OCI-LY3 (cell line): ENCODE measurements around the gene SATB2.

Experiments
- H2AFZ ChIP-seq: fragments of 200-600, 300-600 bp; shearing (Covaris generic); 2 replicates; pipeline ENCODE4 v1.6.0; 2014; ENCODE audit warnings: antibody characterized with exemption, low read depth, low read length
- H3K27ac ChIP-seq: fragments of 200-600, 300-600 bp; sonication (generic); 2 replicates; pipeline ENCODE4 v1.5.1; 2014; ENCODE audit warnings: mild to moderate bottlenecking, low read length, moderate library complexity, mixed read lengths
- H3K27me3 ChIP-seq: fragments of 200-600, 300-600 bp; sonication (generic); 2 replicates; pipeline ENCODE4 v1.6.1; 2014; ENCODE audit warnings: low read depth, low read length, mixed read lengths
- H3K36me3 ChIP-seq: fragments of 200-600, 300-600 bp; sonication (generic); replicated peaks from 2 replicates; pipeline ENCODE3; 2014; ENCODE audit warnings: low read depth, low read length, mixed read lengths
- H3K4me1 ChIP-seq: fragments of 300-600, 200-600 bp; sonication (generic); 2 replicates; pipeline ENCODE4 v1.6.1; 2014; ENCODE audit warnings: low read length, mixed read lengths
- H3K4me2 ChIP-seq: fragments of 200-600, 300-600 bp; sonication (generic); 2 replicates; pipeline ENCODE4 v1.6.1; 2014; ENCODE audit warnings: low read length, mixed read lengths
- H3K4me3 ChIP-seq: fragments of 300-600, 200-600 bp; sonication (generic); 2 replicates; pipeline ENCODE4 v1.5.1; 2014; ENCODE audit warnings: antibody characterized with exemption, mild to moderate bottlenecking, low read length, moderate library complexity
- H3K79me2 ChIP-seq: fragments of 300-600, 200-600 bp; shearing (Covaris generic); 2 replicates; pipeline ENCODE4 v1.6.1; 2014; ENCODE audit warnings: mild to moderate bottlenecking, low read length, mixed read lengths
- H3K9ac ChIP-seq: fragments of 300-600, 200-600 bp; shearing (Covaris generic); 2 replicates; pipeline ENCODE4 v1.6.0; 2014; ENCODE audit warnings: mild to moderate bottlenecking, low read length, moderate library complexity
- H3K9me3 ChIP-seq: fragments of 200-600, 300-600 bp; shearing (Covaris generic); 2 replicates; pipeline ENCODE4 v1.6.1; 2014; ENCODE audit warnings: low read length, mixed read lengths; ENCODE audit not compliant: insufficient read depth
- H4K20me1 ChIP-seq: fragments of 200-600, 300-600 bp; sonication (generic); 2 replicates; pipeline ENCODE4 v1.6.1; 2016; ENCODE audit warnings: low read length, mixed read lengths; ENCODE audit not compliant: insufficient read depth
- EZH2phosphoT487 ChIP-seq: fragments of 200-600 bp; shearing (Covaris generic); IDR thresholded peaks from 2 replicates; pipeline ENCODE4 v1.6.1; 2018; ENCODE audit warnings: antibody characterized with exemption, mixed run types, low read depth
- TF ChIP-seq, protein P1 (sequence below): fragments of 200-600, 300-600 bp; sonication (generic); IDR thresholded peaks from 2 replicates; pipeline ENCODE4 v1.5.1; 2014; ENCODE audit warnings: antibody characterized with exemption, low read length, low read depth

Gene SATB2

DNA sequence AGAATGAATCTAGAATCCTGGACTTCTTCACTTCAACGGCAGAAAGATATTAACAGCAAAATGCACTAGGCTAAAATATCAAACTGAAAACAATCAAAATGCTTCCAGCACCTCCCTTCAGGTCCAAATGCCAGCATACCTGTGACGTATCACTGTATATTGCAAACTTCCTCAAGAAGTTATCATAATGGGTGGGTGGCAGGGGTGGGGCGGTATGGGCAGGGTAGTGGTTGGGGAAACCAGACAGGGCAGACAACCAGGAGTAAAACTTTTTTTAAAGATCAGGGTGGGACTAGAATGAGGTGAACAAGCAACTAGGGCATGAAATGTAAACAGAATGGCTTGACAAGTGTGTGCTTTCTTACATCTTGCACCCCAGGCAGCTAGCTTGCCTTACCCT, 140.9 kb downstream of the SATB2 start:
- no peak overlapping the region for H3K4me3 ChIP-seq
- H3K36me3 ChIP-seq, result no peaks in the 10 kb centered on the region
- no peaks in the 10 kb centered on the region for H3K4me1 ChIP-seq
- no peak overlapping the region for H3K9ac ChIP-seq
- no peaks in the 10 kb centered on the region for H3K79me2 ChIP-seq
- no peaks in the 10 kb centered on the region for H3K9me3 ChIP-seq
- peaks cover 4% of the 10 kb centered on the region; the same call in 1 of the 2 replicates for H4K20me1 ChIP-seq
- no peak overlapping the region for H3K27ac ChIP-seq
- no peak overlapping the region for H3K4me2 ChIP-seq
- H3K27me3 ChIP-seq, result no peaks in the 10 kb centered on the region
- TF ChIP-seq, protein P1, sequence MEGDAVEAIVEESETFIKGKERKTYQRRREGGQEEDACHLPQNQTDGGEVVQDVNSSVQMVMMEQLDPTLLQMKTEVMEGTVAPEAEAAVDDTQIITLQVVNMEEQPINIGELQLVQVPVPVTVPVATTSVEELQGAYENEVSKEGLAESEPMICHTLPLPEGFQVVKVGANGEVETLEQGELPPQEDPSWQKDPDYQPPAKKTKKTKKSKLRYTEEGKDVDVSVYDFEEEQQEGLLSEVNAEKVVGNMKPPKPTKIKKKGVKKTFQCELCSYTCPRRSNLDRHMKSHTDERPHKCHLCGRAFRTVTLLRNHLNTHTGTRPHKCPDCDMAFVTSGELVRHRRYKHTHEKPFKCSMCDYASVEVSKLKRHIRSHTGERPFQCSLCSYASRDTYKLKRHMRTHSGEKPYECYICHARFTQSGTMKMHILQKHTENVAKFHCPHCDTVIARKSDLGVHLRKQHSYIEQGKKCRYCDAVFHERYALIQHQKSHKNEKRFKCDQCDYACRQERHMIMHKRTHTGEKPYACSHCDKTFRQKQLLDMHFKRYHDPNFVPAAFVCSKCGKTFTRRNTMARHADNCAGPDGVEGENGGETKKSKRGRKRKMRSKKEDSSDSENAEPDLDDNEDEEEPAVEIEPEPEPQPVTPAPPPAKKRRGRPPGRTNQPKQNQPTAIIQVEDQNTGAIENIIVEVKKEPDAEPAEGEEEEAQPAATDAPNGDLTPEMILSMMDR, result no peak
- TF ChIP-seq EZH2phosphoT487, result no peak
- no peak overlapping the region for H2AFZ ChIP-seq

GRCh38 chr2:199315299-199316179, 142.2 kb downstream of the SATB2 start:
- no peaks in the 10 kb centered on the region for H3K27me3 ChIP-seq
- no peaks in the 10 kb centered on the region for H3K79me2 ChIP-seq
- H3K9ac ChIP-seq, result no peak overlapping the region
- H3K4me3 ChIP-seq, result no peak overlapping the region
- H3K4me1 ChIP-seq, result no peaks in the 10 kb centered on the region
- H2AFZ ChIP-seq, result no peak overlapping the region
- H3K36me3 ChIP-seq, result no peaks in the 10 kb centered on the region
- H3K27ac ChIP-seq, result no peak overlapping the region
- H4K20me1 ChIP-seq, result peaks cover 4% of the 10 kb centered on the region; the same call in 1 of the 2 replicates
- H3K4me2 ChIP-seq, result no peak overlapping the region
- peaks cover 6% of the 10 kb centered on the region; the same call in 1 of the 2 replicates for H3K9me3 ChIP-seq
- TF ChIP-seq, protein P1, result no peak
- no peak for TF ChIP-seq EZH2phosphoT487

DNA sequence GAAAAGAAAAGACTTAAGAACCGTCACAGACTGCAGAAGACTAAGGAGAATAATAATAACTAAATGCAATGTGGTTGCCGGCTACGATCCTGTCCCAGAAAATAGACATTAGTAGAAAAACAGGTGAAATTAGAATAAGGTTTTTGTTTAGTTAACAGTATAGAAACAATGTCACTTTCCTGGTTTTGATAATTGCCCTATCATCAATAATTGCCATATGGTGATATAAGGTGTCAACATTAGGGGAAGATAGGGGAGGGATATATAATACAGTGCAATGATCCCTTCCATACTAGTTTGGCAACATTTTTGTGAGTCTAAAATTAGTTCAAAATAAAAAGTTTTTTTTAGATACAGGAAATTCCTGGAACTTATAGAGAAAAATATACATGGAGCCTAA, 144.8 kb downstream of the SATB2 start:
- Histone ChIP-seq H3K36me3 (no peaks in the 10 kb centered on the region), H3K4me1 (no peaks in the 10 kb centered on the region), H3K79me2 (no peaks in the 10 kb centered on the region), H3K4me2 (no peak overlapping the region), H3K9me3 (peaks cover 10% of the 10 kb centered on the region; the same call in 1 of the 2 replicates), H3K27ac (no peak overlapping the region), H3K9ac (no peak overlapping the region), H3K27me3 (no peaks in the 10 kb centered on the region), H4K20me1 (peaks cover 4% of the 10 kb centered on the region; the same call in 1 of the 2 replicates), H2AFZ (no peak overlapping the region), H3K4me3 (no peak overlapping the region)
- TF ChIP-seq EZH2phosphoT487, result no peak
- TF ChIP-seq, protein P1, result no peak

DNA sequence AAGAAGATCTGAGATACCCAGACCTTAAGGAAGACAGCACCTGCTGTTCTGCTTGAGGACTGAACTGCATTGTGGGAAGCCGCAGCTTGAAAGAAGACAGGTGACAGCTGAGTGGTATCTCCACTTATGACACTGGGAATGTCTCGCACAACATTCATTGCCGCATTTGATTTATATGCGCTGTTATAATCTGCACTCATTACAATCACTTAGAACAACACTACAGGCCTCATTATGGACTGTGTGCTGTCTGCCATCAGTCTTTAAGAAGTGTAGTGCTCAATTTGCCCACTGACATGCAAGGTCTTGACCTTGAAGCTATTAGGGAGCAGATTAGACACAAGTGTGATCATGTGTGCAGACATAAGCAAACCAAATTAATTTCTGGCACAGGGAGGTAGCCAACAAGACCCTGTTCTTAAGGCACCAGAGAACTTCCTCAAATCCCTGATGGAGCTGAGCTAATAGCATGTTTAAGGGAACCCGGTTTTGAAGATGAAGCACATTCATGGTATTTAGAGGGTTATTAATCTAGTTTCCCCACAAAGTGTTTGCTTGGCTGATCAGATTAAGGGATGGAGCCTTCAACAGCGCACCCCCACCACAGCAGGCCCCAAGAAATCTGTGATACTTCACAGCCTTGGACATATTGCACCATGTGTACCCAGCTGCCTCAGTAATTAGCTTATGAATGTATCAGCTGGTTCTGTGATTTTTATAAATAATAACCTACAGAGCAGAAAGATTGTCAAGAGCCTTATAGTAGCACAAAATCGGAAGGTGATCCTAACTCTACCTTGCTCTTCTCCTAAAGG, 146.8 kb downstream of the SATB2 start:
- H3K4me3 ChIP-seq, result no peak overlapping the region
- no peak overlapping the region for H3K4me2 ChIP-seq
- no peaks in the 10 kb centered on the region for H3K36me3 ChIP-seq
- H3K27me3 ChIP-seq, result no peaks in the 10 kb centered on the region
- no peaks in the 10 kb centered on the region for H4K20me1 ChIP-seq
- TF ChIP-seq, protein P1, result no peak
- no peak for TF ChIP-seq EZH2phosphoT487
- H3K79me2 ChIP-seq, result no peaks in the 10 kb centered on the region
- no peak overlapping the region for H3K9ac ChIP-seq
- H3K4me1 ChIP-seq, result no peaks in the 10 kb centered on the region
- peaks cover 10% of the 10 kb centered on the region; the same call in 1 of the 2 replicates for H3K9me3 ChIP-seq
- no peak overlapping the region for H3K27ac ChIP-seq
- H2AFZ ChIP-seq, result no peak overlapping the region
